GM12878 (cell line): ENCODE measurements around the gene SRPK2. TPM values are rescaled to one million over a fixed set of nuclear protein-coding genes. Genes with fewer than 3 reads are reported as not detected.

Experiments
- ATAC-seq: fragments of 200-7000 bp; cut with Tn5 transposase; 3 replicates; pipeline ENCODE4 v1.9.1; 2020; ENCODE audit warnings: mild to moderate bottlenecking, moderate library complexity
- BruUV-seq: library from RNA; stranded (reverse); fragments of 400-500 nt; replicated peaks from 2 replicates; lab custom pipeline; 2021; lab: Mats Ljungman, UMichigan
- CTCF ChIA-PET: fragments of 300-600 bp; sonication (Branson Sonifier 250); formaldehyde crosslinking; extraction: SDS; loops from one replicate; lab custom pipeline; 2021; ENCODE audit warnings: inconsistent platforms; lab: Yijun Ruan, JAX
- POLR2A ChIA-PET: fragments of 350-600 bp; formaldehyde crosslinking; extraction: SDS; loops from one replicate; lab custom pipeline; 2021; ENCODE audit warnings: inconsistent platforms; lab: Charles Lee
- RAD21 ChIA-PET: fragments of 300-600 bp; sonication (Branson Sonifier 250); formaldehyde crosslinking; loops from one replicate; lab custom pipeline; 2023; ENCODE audit warnings: antibody characterized with exemption; ENCODE audit not compliant: unreplicated experiment; lab: Charles Lee
- SMC1A ChIA-PET: fragments of 300-600 bp; sonication (Branson Sonifier 250); formaldehyde crosslinking; loops from one replicate; lab custom pipeline; 2023; ENCODE audit not compliant: unreplicated experiment, uncharacterized antibody; lab: Charles Lee
- DNase-seq: peaks from one replicate; pipeline ENCODE4 v3.0.0-alpha.2; 2011; ENCODE audit warnings: low read depth, low spot score
- FAIRE-seq: peaks from 3 replicates; lab custom pipeline; 2011; peaks lifted over from hg19 to GRCh38; lab: Jason Lieb, UNC
- H2AFZ ChIP-seq: 2 replicates; pipeline ENCODE4 v1.6.0; 2011; ENCODE audit warnings: low read depth, low read length, control low read depth; ENCODE audit not compliant: control insufficient read depth
- H3K27ac ChIP-seq: 2 replicates; pipeline ENCODE4 v1.5.1; 2011; ENCODE audit warnings: control low read depth; ENCODE audit not compliant: control insufficient read depth, insufficient read depth
- H3K27me3 ChIP-seq, 2 experiments: replicated peaks in 1 of 2; 2 replicates each; pipeline versions ENCODE4 v1.6.0 to v1.6.1; 2011; ENCODE audit warnings: low read length in 1 of 2; ENCODE audit not compliant: control insufficient read depth in 2 of 2, insufficient read depth in 2 of 2
- H3K36me3 ChIP-seq, 2 experiments: 2 replicates each; pipeline ENCODE4 v1.5.1; 2011; ENCODE audit warnings: low read length in 1 of 2; ENCODE audit not compliant: control insufficient read depth in 2 of 2, insufficient read depth in 2 of 2
- H3K4me1 ChIP-seq: 2 replicates; pipeline ENCODE4 v1.6.1; 2011; ENCODE audit warnings: mild to moderate bottlenecking, low read length, moderate library complexity, mixed read lengths; ENCODE audit not compliant: control insufficient read depth, insufficient read depth
- H3K4me2 ChIP-seq: 2 replicates; pipeline ENCODE4 v1.6.0; 2011; ENCODE audit warnings: control low read depth; ENCODE audit not compliant: control insufficient read depth, insufficient read depth
- H3K4me3 ChIP-seq: fragments of 200-600 bp; sonication (generic); 2 replicates; pipeline ENCODE4 v1.5.1; 2016
- H3K79me2 ChIP-seq: 2 replicates; pipeline ENCODE4 v1.6.0; 2011; ENCODE audit warnings: low read length; ENCODE audit not compliant: control insufficient read depth, insufficient read depth
- H3K9ac ChIP-seq: 2 replicates; pipeline ENCODE4 v1.8.0; 2011; ENCODE audit warnings: low read length, control low read depth, mixed read lengths; ENCODE audit not compliant: control insufficient read depth, insufficient read depth
- H3K9me3 ChIP-seq: replicated peaks from 3 replicates; pipeline ENCODE4 v1.5.1; 2011; ENCODE audit warnings: mild to moderate bottlenecking, low read length; ENCODE audit not compliant: control insufficient read depth, insufficient read depth
- H4K20me1 ChIP-seq: 2 replicates; pipeline ENCODE4 v1.6.0; 2011; ENCODE audit not compliant: control insufficient read depth, insufficient read depth
- CREM ChIP-seq: IDR thresholded peaks from 2 replicates; pipeline ENCODE4 v1.6.1; 2014; ENCODE audit warnings: antibody characterized with exemption, low read depth
- CTCF ChIP-seq, 3 experiments: IDR thresholded peaks in 2 of 3; conservative IDR thresholded peaks in 1 of 3; 2 replicates each; pipeline ENCODE4 v1.5.1; 2011; ENCODE audit warnings: low read depth in 3 of 3, low read length in 3 of 3, mild to moderate bottlenecking in 3 of 3, control low read depth in 2 of 3, moderate library complexity in 2 of 3, inconsistent platforms in 1 of 3, mixed read lengths in 1 of 3; ENCODE audit not compliant: control insufficient read depth in 2 of 3, insufficient read depth in 1 of 3; ENCODE audit errors: extremely low read depth in 1 of 3
- DPF2 ChIP-seq: fragments of 450-650 bp; IDR thresholded peaks from 2 replicates; pipeline ENCODE4 v1.6.1; 2017; ENCODE audit warnings: mild to moderate bottlenecking
- E4F1 ChIP-seq: fragments of 450-650 bp; IDR thresholded peaks from 2 replicates; pipeline ENCODE4 v1.6.1; 2018; ENCODE audit warnings: borderline replicate concordance, mild to moderate bottlenecking; ENCODE audit not compliant: partially characterized antibody
- GABPA ChIP-seq: IDR thresholded peaks from 2 replicates; pipeline ENCODE4 v1.6.1; 2014; ENCODE audit warnings: antibody characterized with exemption, low read depth, mild to moderate bottlenecking, inconsistent platforms
- PBX3 ChIP-seq: IDR thresholded peaks from 2 replicates; pipeline ENCODE4 v1.6.1; 2011; ENCODE audit warnings: mild to moderate bottlenecking, low read depth, low read length, moderate library complexity; ENCODE audit not compliant: insufficient replicate concordance
- RAD21 ChIP-seq: IDR thresholded peaks from 2 replicates; pipeline ENCODE4 v1.6.1; 2011; ENCODE audit warnings: mild to moderate bottlenecking, low read depth, low read length, moderate library complexity; ENCODE audit not compliant: insufficient read depth
- RBBP5 ChIP-seq: fragments of 200-600 bp; sonication (generic); conservative IDR thresholded peaks from 2 replicates; pipeline ENCODE4 v1.6.1; 2016
- SMAD1 ChIP-seq: fragments of 450-650 bp; IDR thresholded peaks from 2 replicates; pipeline ENCODE4 v1.6.1; 2018; ENCODE audit warnings: mild to moderate bottlenecking, low read depth; ENCODE audit not compliant: partially characterized antibody
- SMC3 ChIP-seq: IDR thresholded peaks from 2 replicates; pipeline ENCODE4 v1.6.1; 2011; ENCODE audit warnings: low read length, improper control_type of control experiment, borderline replicate concordance
- SRF ChIP-seq, 2 experiments: IDR thresholded peaks; 2 replicates each; pipeline ENCODE4 v1.6.1; 2011; ENCODE audit warnings: low read depth in 2 of 2, low read length in 2 of 2, mild to moderate bottlenecking in 1 of 2, moderate library complexity in 1 of 2
- TCF7 ChIP-seq: IDR thresholded peaks from 2 replicates; pipeline ENCODE4 v1.6.1; 2014; ENCODE audit warnings: antibody characterized with exemption, borderline replicate concordance
- ZNF24 ChIP-seq: fragments of 450-650 bp; IDR thresholded peaks from 2 replicates; pipeline ENCODE4 v1.6.1; 2017; ENCODE audit warnings: antibody characterized with exemption, mild to moderate bottlenecking
- ZNF274 ChIP-seq: IDR thresholded peaks from one replicate; pipeline ENCODE4 v1.8.0; 2011; ENCODE audit not compliant: insufficient read length, insufficient read depth
- WGBS: methylation state at CpG from one replicate; pipeline ENCODE4 v1.1.6; 2016; ENCODE audit warnings: low lambda C conversion rate; ENCODE audit not compliant: insufficient replicate concordance, insufficient coverage; ENCODE audit errors: missing lambda C conversion rate; 5-methylcytosine and 5-hydroxymethylcytosine counted together
- in situ Hi-C: fragments of 300-500 bp; cut with MboI; formaldehyde crosslinking; loops from 9 replicates; pipeline ENCODE4 v1.14.3; 2018; ENCODE audit warnings: mixed read lengths
- intact Hi-C: fragments of 100-400 bp; cut with micrococcal nuclease; formaldehyde crosslinking; loops from one replicate; pipeline ENCODE4 v1.14.2; 2022; ENCODE audit not compliant: unreplicated experiment
- polyA plus RNA-seq, 11 experiments: library from polyadenylated mRNA; depleted of rRNA in 4 of 11; unstranded in 6 of 11; stranded (reverse) in 5 of 11; fragments of >200 nt; fragmentation: Nextera tagmentation in 4 of 11; fragmentation: Illumina TruSeq in 1 of 11; extraction: Ambion mirVana in 4 of 11; extraction: Trizol in 1 of 11; gene quantifications; 1 replicate in 1 of 11; 2 replicates in 10 of 11; pipeline versions ENCODE4 v1.2.1 to v1.2.3, GENCODE V29; 2011 to 2016; ENCODE audit warnings: inconsistent platforms in 2 of 11, missing spikeins in 2 of 11, low read depth in 1 of 11
- total RNA-seq, 4 experiments: library from RNA; depleted of rRNA in 3 of 4; stranded (reverse); fragments of >200 nt in 3 of 4; fragmentation: Illumina TruSeq in 1 of 4; extraction: Trizol in 1 of 4; gene quantifications; 2 replicates each; pipeline versions ENCODE4 v1.2.1 to v1.2.3, GENCODE V29; 2013 to 2021
- TF ChIP-seq, protein P1 (sequence below): IDR thresholded peaks from 2 replicates; pipeline ENCODE4 v1.6.1; 2011; ENCODE audit warnings: low read depth, low read length, improper control_type of control experiment, borderline replicate concordance

The SRPK2 gene
- total and polyA plus RNA-seq, 10 of the 15 experiments (the other 5 are each of a cell fraction or from before 2014, with no cell fraction given): 13.2 to 32.8 (median 24.5) TPM

DNA sequence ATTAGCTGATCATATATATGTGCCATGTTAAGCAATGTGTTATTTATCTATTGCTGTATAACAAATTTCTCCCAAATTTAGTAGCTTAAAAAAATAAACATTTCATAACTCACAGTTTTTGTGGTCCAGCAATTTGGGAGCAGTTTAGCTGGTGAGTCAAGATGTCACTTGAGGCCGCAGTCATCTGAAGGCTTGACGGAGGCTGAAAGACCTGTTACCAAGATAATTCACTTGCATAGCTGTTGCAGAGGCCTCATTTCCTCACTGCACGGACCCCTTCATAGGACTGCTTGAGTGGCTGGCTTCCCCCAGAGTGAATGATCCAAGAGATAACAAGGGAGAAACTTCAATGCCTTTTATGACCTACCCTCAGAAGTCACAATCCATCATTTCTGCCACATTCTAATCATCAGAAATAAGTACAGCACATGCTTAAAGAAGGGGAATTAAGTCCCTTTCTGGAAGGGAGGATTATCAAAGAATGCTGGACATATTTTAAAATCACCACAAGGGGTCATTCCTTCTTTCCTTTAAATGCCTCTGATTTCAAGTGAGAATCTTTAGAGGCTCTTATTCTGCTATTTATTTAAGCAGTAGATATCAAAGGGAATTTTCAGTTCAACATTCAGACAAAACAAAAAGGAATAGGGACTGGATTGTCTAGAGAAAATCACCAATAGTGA lies 10.5 kb upstream of the SRPK2 start:
- Histone ChIP-seq H3K4me1 (no peaks in the 10 kb centered on the region), H3K36me3 (no peaks in the 10 kb centered on the region), H3K27ac (no peak overlapping the region), H3K4me3 (no peak overlapping the region), H3K4me2 (no peak overlapping the region), H2AFZ (no peak overlapping the region), H3K9ac (no peak overlapping the region), H4K20me1 (no peaks in the 10 kb centered on the region), H3K9me3 (no peaks in the 10 kb centered on the region), H3K27me3 (no peaks in the 10 kb centered on the region), H3K79me2 (no peaks in the 10 kb centered on the region)
- ChIA-PET SMC1A (interaction anchor here (0.8 to 1.6 kb wide), 6 partner anchors 15 to 488 kb away, joined by 3 read pairs; no protein-coding TSS in a partner anchor), RAD21 (interaction anchor here (1.0 kb wide), 1 partner anchor 212 kb away, joined by 3 read pairs; no protein-coding TSS in a partner anchor), CTCF (interaction anchor here (0.6 to 2.3 kb wide), 10 partner anchors 11 to 418 kb away, joined by 3 to 15 read pairs (median 3); partner anchors contain the start of gene SRPK2), POLR2A (interaction anchor here (0.5 kb wide), 1 partner anchor 189 kb away, joined by 4 read pairs; no protein-coding TSS in a partner anchor)
- ATAC-seq (peak; percentile 35; the same call in 1 of the 3 replicates), FAIRE-seq (no peak), DNase-seq (no peak)
- WGBS: 88% methylated on average over 3 of the region's 3 CpGs
- BruUV-seq: no TSS peak
- intact Hi-C loops: loop anchor here (2.0 kb wide), 1 partner anchor 190 kb away; no protein-coding TSS in a partner anchor
- in situ Hi-C loops: no loop called here
- TF ChIP-seq SMAD1: no peak
- TF ChIP-seq SMC3: peak; percentile 30; the same call in 1 of the 2 replicates
- TF ChIP-seq TCF7: no peak
- TF ChIP-seq PBX3: no peak
- no peak for TF ChIP-seq DPF2
- no peak for TF ChIP-seq E4F1
- TF ChIP-seq, protein P1, sequence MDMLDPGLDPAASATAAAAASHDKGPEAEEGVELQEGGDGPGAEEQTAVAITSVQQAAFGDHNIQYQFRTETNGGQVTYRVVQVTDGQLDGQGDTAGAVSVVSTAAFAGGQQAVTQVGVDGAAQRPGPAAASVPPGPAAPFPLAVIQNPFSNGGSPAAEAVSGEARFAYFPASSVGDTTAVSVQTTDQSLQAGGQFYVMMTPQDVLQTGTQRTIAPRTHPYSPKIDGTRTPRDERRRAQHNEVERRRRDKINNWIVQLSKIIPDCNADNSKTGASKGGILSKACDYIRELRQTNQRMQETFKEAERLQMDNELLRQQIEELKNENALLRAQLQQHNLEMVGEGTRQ: no peak
- TF ChIP-seq ZNF274: no peak
- TF ChIP-seq CTCF (IDR thresholded peaks at IDR 0.05 in 2 of 3, conservative IDR thresholded peaks at IDR 0.05 in 1 of 3; ENCODE audit: control insufficient read depth in 2 of 3, extremely low read depth in 1 of 3, insufficient read depth in 1 of 3, low read depth in 3 of 3, low read length in 3 of 3): peak in 1 of 3 experiments; percentile 27; a peak in 2 of 6 replicates
- no peak for TF ChIP-seq ZNF24
- TF ChIP-seq SRF (IDR thresholded peaks at IDR 0.05; ENCODE audit: low read depth in 2 of 2, low read length in 2 of 2): no peak
- peak; percentile 28 for TF ChIP-seq RAD21
- no peak for TF ChIP-seq RBBP5
- no peak for TF ChIP-seq GABPA
- TF ChIP-seq CREM: no peak
